Activated CD8-positive, alpha-beta memory T cell treated with anti-CD3 and anti-CD28 coated beads, Interleukin-2, amount 50 U/mL, for 1 hour (primary cell): ENCODE results near the gene IL18BP.

ENCODE experiments used
- DNase-seq: peaks from one replicate; pipeline ENCODE4 v3.0.0-alpha.2; 2020; ENCODE audit errors: extremely low read depth

The IL18BP gene

DNA sequence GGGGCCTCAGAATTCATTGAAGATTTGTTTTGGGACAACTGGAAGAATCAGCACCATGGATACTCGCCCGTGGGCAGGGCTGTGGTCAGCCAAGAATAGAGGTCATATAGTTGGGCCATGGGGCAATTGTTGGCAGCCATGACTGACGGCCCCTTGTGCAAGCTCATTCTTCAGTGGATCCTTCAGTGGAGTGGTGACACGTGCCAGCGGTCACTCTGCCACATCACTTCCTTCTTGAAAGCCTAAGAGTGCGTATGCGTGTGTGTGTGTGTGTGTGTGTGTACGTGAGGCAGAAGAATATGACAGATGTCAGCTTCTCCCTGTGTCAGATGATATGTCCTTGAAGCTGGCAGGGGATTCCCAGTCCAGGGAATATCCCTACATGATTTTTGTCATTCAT, 1.8 kb upstream of the IL18BP start:
- no peak for DNase-seq

DNA sequence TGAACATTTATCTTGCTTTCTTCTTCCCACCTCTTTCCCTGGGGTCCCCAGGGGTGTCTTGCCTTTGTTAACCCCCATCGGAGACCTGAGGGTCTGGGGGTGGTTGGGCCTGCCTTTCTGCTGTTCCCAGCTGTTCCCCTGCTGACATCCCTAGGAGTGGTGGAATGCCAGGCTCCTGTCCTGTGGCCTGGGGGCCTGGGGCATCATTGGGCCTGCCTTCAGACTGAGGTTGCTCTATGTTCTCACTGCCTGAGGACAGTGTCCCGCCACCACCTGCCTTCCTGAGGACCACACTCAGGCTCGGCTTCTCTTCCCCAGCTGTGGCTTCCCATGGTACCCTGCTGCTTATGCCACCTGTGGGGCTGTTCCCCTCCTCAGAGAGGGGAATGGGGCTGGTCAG, 1.1 kb upstream of the IL18BP start:
- no peak for DNase-seq

DNA sequence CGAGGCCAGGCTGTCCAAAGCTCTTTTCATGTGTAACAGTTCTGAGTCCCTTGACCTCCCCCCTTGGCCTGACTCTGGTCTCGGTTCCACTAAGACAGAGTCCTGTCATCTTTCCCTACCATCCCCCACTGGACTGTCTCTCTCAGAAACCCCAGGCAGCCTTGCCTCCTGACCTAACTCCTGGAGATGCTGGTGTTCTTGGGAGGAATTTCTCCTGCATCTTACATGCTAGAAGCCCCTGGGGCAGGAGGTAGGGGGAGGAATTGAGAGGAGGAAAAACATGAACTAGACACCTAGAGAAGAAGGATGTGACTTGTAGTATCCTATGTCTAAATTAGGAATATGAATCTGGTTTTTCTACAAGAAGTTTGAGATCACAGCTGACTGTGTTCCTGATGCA, 648 bp upstream of the IL18BP start:
- no peak for DNase-seq

DNA sequence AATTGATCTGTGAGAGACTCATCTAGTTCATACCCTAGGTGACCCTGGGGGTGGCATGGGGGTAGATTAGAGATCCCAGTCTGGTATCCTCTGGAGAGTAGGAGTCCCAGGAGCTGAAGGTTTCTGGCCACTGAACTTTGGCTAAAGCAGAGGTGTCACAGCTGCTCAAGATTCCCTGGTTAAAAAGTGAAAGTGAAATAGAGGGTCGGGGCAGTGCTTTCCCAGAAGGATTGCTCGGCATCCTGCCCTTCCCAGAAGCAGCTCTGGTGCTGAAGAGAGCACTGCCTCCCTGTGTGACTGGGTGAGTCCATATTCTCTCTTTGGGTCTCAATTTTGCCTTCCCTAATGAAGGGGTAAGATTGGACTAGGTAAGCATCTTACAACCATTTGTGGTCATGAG, 653 bp downstream of the IL18BP start:
- DNase-seq: no peak

DNA sequence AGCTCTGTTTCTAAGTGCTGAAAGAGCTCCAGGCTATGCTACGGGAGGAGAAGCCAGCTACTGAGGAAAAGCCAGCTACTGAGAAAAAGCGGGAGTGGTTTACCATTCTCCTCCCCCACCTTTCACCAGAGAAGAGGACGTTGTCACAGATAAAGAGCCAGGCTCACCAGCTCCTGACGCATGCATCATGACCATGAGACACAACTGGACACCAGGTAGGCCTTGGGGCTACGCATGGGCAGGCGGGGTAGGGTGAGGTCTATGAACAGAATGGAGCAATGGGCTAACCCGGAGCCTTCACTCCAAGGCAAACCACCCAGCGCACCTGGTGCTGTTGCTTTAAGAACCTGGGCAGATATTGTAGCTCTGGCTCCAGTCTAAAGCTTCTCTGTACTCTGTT, 1.1 kb downstream of the IL18BP start:
- no peak for DNase-seq

DNA sequence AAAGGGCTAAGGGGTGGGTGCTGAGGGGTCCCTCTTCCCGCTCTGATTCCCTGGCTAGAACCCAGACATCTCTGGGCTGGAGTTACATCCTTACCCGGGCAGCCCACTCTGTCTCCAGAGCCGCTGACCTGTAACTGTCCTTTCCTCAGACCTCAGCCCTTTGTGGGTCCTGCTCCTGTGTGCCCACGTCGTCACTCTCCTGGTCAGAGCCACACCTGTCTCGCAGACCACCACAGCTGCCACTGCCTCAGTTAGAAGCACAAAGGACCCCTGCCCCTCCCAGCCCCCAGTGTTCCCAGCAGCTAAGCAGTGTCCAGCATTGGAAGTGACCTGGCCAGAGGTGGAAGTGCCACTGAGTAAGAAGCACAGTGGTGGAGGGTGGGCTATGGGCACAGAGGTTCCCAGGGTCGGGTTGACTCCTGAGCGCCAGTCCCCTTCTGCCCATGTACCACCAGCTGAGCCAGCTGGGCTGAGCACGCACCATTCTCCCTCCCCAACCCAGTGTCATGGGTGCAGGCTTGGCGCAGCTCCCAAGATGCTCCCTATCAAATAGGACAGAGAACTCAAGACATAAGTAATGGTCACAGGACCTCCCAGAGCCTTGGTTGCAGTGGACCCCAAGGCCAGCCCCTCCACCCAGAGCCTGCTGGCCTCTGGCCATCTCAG, 1.6 kb downstream of the IL18BP start:
- DNase-seq: no peak

DNA sequence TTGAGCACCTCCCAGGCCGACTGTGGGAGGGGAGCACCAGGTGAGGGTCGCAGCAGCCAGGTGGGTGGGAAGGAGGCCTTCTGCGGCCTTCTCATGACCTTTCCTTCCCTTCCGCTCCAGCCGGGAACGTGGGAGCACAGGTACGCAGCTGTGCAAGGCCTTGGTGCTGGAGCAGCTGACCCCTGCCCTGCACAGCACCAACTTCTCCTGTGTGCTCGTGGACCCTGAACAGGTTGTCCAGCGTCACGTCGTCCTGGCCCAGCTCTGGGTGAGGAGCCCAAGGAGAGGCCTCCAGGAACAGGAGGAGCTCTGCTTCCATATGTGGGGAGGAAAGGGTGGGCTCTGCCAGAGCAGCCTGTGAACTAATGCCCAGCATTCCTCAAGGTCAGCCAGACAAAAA, 2.6 kb downstream of the IL18BP start:
- DNase-seq: no peak

DNA sequence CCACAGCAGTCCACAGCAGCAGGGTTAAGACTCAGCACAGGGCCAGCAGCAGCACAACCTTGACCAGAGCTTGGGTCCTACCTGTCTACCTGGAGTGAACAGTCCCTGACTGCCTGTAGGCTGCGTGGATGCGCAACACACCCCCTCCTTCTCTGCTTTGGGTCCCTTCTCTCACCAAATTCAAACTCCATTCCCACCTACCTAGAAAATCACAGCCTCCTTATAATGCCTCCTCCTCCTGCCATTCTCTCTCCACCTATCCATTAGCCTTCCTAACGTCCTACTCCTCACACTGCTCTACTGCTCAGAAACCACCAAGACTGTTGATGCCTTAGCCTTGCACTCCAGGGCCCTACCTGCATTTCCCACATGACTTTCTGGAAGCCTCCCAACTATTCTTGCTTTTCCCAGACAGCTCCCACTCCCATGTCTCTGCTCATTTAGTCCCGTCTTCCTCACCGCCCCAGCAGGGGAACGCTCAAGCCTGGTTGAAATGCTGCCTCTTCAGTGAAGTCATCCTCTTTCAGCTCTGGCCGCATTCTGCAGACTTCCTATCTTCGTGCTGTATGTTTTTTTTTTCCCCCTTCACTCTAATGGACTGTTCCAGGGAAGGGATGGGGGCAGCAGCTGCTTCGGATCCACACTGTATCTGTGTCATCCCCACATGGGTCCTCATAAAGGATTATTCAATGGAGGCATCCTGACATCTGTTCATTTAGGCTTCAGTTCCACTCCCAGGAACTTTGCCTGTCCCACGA, 3.3 kb downstream of the IL18BP start:
- no peak for DNase-seq

DNA sequence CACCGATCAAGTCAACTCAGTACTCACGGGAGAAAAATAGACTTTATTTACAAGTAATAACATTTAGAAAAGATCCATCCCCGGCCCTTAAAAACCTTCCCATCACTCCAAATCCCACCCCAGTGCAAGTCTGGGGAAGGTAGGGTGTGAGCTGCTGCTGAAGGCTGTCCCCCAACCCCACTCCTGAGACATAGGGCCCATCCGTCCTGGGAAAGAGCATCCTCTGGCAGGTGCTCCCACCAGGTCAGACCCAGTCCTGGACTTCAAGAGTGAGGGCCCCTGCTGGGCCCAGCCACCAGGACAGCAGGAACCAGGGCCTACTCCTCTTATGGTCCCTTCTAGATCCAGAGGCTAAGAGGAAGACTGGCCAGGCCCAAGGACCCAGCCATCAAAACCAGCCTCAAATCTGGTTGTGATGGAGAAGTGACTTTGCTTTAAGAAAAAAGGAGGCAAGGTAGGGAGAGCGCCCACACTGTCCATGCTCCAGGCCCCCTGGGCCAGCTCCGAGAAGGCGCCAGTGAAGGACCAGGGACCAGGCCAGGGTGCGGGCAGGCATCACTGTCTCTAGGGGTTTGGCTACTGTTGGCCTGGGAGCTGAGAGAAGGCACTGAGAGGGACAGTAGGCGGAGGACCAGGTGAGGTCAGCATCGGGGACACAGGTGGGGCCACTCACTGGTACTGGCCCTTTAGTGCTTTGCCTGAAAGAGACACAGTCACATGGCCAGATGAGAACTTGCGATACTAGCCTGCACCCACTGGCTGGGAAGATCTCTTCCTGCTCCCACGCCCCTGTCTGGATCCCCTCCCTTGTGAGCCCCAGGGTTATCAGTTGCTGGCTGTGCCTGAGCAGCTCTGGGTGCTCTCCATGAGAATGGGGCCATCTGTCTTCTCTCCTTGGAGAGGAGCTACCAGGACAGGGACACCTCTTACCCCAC, 4.4 kb downstream of the IL18BP start:
- no peak for DNase-seq

DNA sequence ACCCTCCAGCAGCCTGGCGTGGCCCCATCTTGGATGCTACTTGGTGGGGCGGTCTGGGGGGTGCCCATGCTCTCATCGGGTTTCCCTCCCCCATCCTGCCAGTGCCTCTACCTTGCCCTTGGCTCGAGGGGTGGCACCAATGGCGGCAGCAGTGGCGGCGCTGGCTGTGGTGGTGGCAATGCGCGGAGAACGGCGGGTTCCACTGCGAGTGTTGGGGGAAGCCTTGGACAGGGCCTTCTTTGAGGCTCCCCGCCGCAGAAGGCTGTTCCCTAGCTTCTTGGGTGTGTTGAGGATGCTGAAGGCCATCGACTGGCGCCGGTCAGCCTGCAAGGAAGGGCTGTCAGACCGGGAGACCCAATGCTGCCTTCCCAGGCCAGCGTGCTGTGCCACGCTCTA, 5.1 kb downstream of the IL18BP start:
- DNase-seq: no peak

DNA sequence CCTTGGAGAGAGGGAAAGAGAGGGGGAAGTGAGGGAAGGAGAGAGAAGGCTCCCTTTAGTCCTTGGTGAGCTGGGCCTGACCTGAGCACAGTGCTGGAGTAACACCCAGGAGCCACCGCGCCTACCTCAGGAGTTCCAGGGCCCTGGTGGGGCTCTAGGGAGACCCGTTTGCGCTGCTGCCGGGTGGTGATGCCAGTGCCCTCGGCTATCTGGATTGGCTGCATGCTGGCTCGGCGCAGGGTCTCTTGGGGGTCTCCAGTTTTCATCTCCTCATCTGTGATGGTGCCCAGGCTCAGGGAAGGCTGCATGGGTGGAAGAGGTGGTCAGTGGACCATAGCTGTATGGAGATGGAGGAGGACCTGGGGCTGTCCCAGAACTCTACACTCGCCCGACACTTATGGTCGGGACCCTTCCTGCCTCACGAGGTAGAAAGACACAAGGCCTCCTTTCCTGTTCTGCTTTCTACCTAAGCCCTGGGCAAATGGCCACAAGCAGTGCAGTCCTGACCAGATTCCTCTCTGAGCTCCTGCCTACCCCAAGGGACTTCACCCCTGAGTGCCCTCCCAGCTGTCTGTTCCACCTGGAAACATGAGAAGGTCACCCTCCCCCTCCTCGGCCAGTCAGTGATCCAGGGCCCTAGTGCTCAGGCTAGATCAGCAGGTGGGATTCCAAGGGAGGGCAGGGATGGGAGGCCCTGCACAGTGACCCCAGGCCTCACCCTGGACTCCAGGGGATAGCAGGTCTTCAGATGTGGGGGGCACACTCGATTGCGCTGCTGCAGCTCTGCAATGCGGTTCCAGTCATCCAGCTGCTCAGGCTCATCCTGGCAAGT, 6.0 kb downstream of the IL18BP start:
- no peak for DNase-seq

DNA sequence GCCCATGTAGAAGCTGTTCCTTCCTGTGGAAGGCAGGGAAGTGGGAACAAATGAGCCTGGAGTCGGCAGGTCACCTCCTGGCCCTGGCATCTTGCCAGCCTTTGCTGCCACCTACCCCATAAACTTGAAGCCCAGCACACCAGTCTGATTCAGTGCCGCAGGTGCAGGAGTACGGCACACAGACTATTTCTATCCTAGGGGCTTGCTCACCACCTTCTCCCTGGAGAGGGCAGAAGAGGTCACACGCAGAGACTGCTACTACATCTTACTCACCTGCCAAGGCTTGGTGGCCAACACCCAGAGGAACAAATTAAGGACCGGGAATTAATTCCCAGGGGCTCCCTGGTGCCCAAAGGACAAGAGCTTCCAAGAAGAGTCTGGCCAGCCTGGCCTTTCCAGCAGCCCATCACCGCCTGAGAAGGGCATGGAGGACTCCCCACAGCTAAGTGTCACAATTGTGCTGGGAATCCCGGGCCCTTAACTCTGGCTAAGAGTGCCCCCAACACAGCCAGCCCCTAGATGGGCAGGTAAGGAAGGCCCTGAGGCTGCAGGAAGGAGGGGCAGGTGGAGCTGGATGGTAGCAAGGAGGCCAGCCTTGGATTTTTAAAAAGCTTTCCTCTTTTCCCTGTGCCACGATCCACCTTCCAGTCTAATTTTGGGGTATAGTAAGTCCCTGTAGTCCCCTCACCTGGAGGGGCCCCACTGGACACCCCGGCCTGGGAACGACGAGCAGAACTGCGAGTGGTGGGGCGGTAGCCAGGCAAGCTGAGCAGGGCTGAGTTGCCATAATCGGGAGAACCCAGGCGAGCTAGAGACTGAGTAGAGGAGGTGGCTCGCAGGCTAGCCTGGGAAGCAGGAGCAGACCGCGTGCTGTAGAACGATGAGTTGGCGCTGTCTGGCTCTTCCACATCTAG, 6.9 kb downstream of the IL18BP start:
- no peak for DNase-seq

DNA sequence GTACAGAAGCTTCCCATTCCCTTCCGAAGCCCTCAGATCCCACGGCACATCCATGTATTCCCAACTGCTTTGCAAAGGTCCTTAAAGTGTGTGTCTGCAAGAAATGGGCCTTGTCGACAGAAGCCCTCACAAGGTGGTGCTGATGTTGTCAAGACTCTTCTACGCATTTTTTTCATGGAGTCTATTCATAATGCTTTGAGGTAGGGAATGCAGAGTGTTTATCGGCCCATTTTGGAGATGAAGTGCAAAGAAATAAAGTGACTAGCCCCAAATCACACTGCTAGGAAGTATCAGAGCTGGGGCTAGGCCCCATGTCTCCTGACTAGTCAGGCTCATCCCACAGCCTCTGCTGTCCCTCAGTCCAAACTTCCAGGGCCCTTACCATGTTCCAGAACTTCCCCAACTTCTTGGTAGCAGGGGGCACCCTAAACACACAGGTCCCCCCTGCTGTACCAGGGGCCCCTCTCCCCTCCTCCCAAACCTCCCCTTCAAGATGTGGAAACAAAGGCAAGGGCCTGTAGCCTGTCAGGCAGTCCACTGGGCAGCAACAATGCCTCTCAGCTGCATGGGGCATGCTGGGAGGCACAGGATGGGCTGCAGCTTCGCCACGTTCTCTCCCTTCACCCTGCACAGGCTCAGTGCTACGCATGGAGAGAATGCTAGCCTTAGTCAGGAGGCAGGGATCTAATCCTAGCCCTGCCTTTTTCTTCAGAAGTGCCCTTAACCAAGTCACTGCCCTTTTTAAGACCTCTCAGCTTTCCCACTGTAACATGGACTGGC, 7.8 kb downstream of the IL18BP start:
- no peak for DNase-seq

DNA sequence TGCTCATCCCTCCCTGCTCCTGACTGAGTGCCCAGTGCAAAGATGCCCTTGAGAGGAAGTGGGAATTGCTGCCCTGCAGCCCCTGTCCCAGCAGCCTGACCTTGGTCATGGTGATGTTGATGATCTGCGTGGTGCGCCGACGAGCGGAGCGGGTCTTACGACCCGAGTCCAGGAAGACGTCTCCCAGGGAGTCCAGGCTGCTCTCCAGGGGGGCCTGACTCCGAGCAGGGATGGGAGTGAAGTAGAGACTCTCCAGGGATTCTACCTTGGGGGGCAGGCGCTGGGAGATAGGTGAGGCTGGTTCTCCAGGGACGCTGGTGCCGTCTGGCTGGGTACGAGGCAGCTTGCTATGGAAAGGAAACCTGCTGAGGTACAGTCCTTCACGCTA, 8.4 kb downstream of the IL18BP start:
- no peak for DNase-seq

DNA sequence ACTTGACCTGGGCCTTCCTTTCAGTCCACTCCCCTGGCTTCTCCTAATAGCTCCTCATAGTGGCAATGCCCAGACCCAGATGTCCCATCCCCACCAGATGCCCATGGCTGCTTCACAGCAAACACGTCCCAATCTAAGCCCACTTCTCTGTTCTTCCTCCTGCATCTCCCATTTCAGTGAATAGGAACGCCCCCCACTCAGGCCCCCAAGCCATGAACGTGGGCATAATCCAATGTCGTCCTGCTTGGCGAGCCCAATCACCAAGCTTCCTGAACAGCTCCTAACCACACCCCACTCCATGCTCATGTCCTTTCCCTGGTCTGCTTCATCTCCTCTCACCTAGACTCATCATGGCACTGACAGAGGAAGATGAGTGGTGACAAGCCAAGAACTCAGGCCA, 8.9 kb downstream of the IL18BP start:
- no peak for DNase-seq

DNA sequence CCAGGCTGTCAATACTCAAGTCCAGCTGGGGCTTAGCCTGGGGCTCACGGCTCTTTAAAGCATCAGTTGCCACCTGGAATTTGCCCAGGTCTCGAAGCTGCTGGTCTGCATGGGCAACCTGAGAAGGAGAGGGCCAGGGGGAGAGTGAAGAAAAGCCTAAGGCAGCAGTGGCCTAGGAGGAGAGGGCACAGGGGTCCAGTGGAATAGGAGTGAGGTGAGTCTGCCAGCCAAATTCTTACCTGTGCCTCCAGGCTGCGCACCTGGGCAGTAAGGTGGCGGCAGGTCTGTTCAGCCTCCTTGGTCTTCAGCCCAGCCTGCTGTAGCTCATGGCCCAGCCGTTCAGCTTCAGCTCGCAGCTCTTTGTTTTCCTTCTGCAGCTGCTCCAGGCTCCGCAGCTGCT, 10.0 kb downstream of the IL18BP start:
- DNase-seq: no peak

DNA sequence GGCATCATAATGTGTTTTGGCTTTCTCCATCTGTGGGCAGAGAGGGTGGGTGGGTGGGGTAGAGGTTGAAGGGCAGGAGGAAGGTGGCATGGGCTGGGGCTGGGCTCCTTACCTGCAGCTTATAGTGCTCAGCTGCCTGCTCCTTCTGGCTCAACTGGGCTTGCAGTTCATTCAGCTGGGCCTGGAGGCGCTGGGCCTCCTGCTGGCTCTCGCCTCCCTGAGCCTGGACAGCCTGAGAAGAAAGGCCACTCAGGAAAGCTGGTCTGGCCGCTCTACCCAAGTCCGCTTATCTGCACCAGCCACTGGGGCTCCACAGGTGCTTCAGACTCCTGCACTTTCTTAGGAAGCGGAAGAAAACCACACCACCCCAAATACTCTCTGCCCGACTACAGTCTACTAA, 10.4 kb downstream of the IL18BP start:
- DNase-seq: no peak

DNA sequence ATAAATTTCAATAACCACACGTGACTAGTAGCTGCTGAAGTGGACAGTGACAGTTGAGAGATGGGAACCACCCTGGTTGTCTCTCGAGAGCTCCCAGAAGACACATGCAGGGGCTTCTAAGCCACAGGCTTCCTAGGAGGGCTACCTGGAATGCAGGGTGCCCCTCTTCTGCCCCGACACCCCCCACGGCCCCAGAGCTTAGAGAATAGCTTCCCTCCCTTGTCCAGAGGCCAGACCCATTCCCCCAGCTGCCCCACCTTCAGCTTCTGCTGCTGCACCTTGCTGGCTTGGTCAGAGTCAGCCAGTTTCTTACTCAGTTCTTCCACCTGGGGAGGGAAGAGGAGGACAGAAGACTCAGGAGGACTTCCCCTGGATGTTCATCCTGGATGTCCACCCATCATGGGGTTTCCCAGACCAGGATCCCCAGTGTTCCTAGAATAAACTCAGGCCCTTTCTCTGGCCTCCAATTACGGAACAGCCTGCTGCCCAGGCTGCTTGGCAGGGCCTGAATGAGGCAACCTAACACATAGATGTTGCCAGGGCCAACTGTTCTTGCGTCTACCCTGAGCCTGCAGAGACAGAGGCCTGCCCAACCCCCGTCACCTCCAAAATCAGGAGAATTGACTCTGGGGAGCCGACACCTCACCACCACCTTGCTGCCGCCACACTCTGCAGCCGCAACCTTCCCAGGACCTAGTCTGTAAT, 12.0 kb downstream of the IL18BP start:
- no peak for DNase-seq

DNA sequence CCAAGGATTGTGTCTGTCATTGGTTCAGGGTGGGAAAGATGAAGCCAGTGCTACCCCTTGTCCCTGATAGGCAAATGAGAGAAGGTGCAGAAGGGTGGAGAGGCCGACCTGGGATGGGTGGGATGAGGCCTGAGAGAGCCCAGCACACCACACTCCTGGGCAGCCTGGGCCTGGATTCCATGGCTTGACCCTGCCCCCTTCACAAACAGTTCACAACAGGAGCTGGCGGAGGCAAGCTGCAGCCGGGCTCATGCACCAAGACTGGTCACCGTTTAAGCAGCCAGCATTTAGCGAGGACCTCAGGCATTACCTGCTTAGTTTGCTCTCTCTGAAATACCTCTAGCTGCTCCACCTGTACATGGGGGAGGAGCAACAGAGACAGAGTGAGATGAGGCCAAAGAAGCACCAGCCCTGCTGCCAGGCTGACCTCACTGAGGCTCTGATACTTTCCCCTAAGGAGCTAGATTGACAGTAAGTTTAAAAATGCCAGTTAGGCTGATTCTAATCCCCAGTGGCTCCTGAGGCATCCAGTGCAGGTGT, 13.5 kb downstream of the IL18BP start:
- no peak for DNase-seq
